ENCODE measurements around the gene CEP83. TPM values are rescaled to one million over a fixed set of nuclear protein-coding genes. Genes with fewer than 3 reads are reported as not detected.

The CEP83 gene
- total RNA-seq, 1 experiment from 2014 or later, result 28.9 TPM

DNA sequence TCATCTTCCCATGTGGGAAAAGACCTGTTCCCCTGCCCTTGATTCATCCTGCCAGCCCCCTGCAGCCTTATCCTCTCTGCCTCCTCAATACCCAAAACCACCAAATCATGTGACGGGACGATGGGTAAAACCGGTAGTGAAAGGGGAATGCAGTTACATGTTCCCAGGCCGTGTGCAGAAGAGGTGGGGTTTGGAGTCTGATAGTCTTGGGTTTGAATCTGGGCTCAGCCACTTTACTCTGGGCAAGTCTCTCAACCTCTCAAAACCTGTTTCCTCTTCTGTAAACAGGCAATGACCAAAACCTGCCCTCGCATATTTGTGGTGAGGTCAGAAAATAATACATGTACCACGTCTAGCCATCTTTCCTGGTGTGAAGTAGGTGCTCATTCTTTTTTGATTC is 188.3 kb downstream of the CEP83 start:
- intact Hi-C loops (cut with micrococcal nuclease; ENCODE audit: unreplicated experiment), result no loop called here
- no peak for DNase-seq
- Mint-ChIP-seq H3K27me3 (ENCODE audit: unreplicated experiment) (no peaks in the 10 kb centered on the region), H3K4me1 (ENCODE audit: low read depth, unreplicated experiment) (no peaks in the 10 kb centered on the region), H3K4me3 (ENCODE audit: low read depth, unreplicated experiment) (no peak overlapping the region), H3K36me3 (ENCODE audit: insufficient read depth, unreplicated experiment) (no peaks in the 10 kb centered on the region), H3K9me3 (ENCODE audit: low read depth, unreplicated experiment) (no peaks in the 10 kb centered on the region), H3K27ac (ENCODE audit: unreplicated experiment) (no peak overlapping the region)
- CTCF ChIA-PET, result no interaction called here
- no TSS peak for BruUV-seq (replicated peaks)
- TF ChIP-seq, protein P1, sequence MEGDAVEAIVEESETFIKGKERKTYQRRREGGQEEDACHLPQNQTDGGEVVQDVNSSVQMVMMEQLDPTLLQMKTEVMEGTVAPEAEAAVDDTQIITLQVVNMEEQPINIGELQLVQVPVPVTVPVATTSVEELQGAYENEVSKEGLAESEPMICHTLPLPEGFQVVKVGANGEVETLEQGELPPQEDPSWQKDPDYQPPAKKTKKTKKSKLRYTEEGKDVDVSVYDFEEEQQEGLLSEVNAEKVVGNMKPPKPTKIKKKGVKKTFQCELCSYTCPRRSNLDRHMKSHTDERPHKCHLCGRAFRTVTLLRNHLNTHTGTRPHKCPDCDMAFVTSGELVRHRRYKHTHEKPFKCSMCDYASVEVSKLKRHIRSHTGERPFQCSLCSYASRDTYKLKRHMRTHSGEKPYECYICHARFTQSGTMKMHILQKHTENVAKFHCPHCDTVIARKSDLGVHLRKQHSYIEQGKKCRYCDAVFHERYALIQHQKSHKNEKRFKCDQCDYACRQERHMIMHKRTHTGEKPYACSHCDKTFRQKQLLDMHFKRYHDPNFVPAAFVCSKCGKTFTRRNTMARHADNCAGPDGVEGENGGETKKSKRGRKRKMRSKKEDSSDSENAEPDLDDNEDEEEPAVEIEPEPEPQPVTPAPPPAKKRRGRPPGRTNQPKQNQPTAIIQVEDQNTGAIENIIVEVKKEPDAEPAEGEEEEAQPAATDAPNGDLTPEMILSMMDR (IDR thresholded peaks at IDR 0.05; ENCODE audit: unreplicated experiment), result no peak

DNA sequence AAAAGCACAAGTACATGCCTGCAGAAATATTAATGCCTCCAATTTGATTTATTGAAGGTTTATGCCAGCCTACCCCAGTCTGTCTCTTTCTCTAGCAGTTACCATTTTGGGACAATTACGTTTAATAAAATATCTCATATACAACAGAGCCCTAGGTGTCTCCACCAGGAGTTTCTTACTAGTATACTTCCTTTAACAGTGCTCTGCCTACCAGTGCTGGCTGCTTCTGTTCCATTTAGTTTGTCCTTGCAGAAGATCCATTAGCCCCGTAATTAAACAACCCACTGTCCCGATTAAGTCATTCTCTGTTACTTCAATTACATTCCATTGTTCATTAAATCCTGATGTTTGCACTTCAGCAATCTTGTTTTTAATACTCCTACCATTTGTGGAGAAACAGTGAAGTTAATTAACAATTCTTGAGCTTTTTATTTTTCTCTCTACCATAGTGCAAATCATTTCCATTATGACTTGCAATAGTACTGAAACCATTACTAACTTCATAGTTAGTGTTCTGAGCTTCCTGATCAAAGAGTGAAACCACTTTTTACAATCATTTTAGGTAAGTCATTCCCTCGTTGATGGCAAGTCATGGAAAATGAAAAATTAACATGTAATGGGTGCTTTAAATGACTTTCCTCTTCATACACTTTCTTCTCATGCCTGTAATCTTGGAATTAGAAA is 190.2 kb downstream of the CEP83 start:
- CTCF ChIA-PET, result no interaction called here

DNA sequence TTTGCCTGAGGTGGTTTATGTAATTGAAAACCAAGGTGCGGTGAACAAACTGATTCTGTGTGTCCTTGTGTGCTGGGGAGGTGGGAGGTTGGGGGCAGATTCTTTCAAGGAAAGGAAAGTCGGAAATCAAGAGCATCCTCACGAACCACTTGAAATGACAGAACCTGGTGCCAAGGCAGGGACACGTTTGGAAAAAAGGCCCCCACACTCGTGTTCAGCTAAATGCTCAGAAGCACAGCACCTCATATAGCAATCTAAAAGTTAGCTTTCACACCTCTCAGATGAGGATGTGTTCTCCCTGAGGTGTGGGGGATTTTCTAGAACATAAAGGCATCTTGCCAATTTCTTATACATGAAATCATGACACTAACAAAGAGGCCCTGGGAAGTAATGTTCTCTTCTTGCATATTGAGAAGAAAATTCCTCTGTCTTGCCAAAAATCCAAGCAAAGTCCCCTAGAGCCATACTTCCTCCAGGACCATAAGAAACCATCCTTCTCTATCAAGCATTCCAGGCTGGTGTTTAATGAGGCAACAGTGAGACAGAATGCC is 191.7 kb downstream of the CEP83 start:
- H3K4me1 Mint-ChIP-seq (ENCODE audit: low read depth, unreplicated experiment), result no peaks in the 10 kb centered on the region
- H3K27me3 Mint-ChIP-seq (ENCODE audit: unreplicated experiment), result no peaks in the 10 kb centered on the region
- no peak overlapping the region for H3K4me3 Mint-ChIP-seq (ENCODE audit: low read depth, unreplicated experiment)
- intact Hi-C loops (cut with micrococcal nuclease; ENCODE audit: unreplicated experiment), result no loop called here
- no peaks in the 10 kb centered on the region for H3K9me3 Mint-ChIP-seq (ENCODE audit: low read depth, unreplicated experiment)
- BruUV-seq (replicated peaks), result no TSS peak
- TF ChIP-seq, protein P1 (IDR thresholded peaks at IDR 0.05; ENCODE audit: unreplicated experiment), result no peak
- no peak overlapping the region for H3K27ac Mint-ChIP-seq (ENCODE audit: unreplicated experiment)
- CTCF ChIA-PET, result no interaction called here
- no peak for DNase-seq
- H3K36me3 Mint-ChIP-seq (ENCODE audit: insufficient read depth, unreplicated experiment), result no peaks in the 10 kb centered on the region

More for the DNA sequence above, 190.2 kb downstream of the CEP83 start:
- TF ChIP-seq, protein P1 (IDR thresholded peaks at IDR 0.05; ENCODE audit: unreplicated experiment), result no peak
- no peak overlapping the region for H3K27ac Mint-ChIP-seq (ENCODE audit: unreplicated experiment)
- intact Hi-C loops (cut with micrococcal nuclease; ENCODE audit: unreplicated experiment), result no loop called here
- no peaks in the 10 kb centered on the region for H3K36me3 Mint-ChIP-seq (ENCODE audit: insufficient read depth, unreplicated experiment)
- DNase-seq, result no peak
- no peaks in the 10 kb centered on the region for H3K9me3 Mint-ChIP-seq (ENCODE audit: low read depth, unreplicated experiment)
- H3K27me3 Mint-ChIP-seq (ENCODE audit: unreplicated experiment), result no peaks in the 10 kb centered on the region
- no peak overlapping the region for H3K4me3 Mint-ChIP-seq (ENCODE audit: low read depth, unreplicated experiment)
- no peaks in the 10 kb centered on the region for H3K4me1 Mint-ChIP-seq (ENCODE audit: low read depth, unreplicated experiment)
- no TSS peak for BruUV-seq (replicated peaks)

DNA sequence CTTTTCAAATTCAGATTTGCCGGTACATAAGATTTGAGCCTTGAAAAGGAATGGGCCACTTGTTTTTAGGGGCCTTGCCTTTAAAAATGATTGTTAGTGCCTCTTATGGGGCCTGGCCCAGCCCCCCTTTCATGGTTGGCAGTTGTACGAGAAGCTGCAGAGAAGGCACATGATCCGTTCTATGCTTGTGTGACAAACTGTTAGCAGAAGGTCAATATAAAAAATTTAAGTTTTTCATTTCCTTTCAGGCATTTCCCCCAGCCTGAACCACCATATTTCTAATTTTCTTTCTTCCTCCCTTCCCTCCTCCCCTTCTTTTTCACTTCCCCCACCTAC is 192.2 kb downstream of the CEP83 start:
- DNase-seq, result no peak
- H3K9me3 Mint-ChIP-seq (ENCODE audit: low read depth, unreplicated experiment), result no peaks in the 10 kb centered on the region
- no peak overlapping the region for H3K4me3 Mint-ChIP-seq (ENCODE audit: low read depth, unreplicated experiment)
- intact Hi-C loops (cut with micrococcal nuclease; ENCODE audit: unreplicated experiment), result no loop called here
- no peak overlapping the region for H3K27ac Mint-ChIP-seq (ENCODE audit: unreplicated experiment)
- peaks cover 2% of the 10 kb centered on the region for H3K36me3 Mint-ChIP-seq (ENCODE audit: insufficient read depth, unreplicated experiment)
- TF ChIP-seq, protein P1 (IDR thresholded peaks at IDR 0.05; ENCODE audit: unreplicated experiment), result no peak
- no TSS peak for BruUV-seq (replicated peaks)
- CTCF ChIA-PET, result no interaction called here
- no peaks in the 10 kb centered on the region for H3K27me3 Mint-ChIP-seq (ENCODE audit: unreplicated experiment)
- H3K4me1 Mint-ChIP-seq (ENCODE audit: low read depth, unreplicated experiment), result no peaks in the 10 kb centered on the region

Data from Calu3 (cell line).